ENCODE data around the gene ANP32B. TPM values are rescaled to one million over a fixed set of nuclear protein-coding genes. Genes with fewer than 3 reads are reported as not detected.
A peak's percentile ranks its signal among the peaks of the same experiment; 100 is the strongest.

The ANP32B gene
- total and polyA plus RNA-seq, 2 donors from 2014 or later, result 101 TPM

- DNase-seq, result no peak
- Histone ChIP-seq H3K36me3 (ENCODE audit: control insufficient read depth in 2 of 3, insufficient read depth in 3 of 3, low read length in 3 of 3) (peaks cover 24 to 57% (median 38%) of the 10 kb centered on the region in 3 donors), H3K27ac (ENCODE audit: low read depth in 2 of 2, low read length in 2 of 2) (no peak overlapping the region), H3K9me3 (ENCODE audit: control insufficient read depth in 2 of 3, insufficient read depth in 1 of 3, low read length in 3 of 3) (no peaks in the 10 kb centered on the region), H3K9ac (ENCODE audit: low read length in 3 of 3) (no peak overlapping the region), H3K27me3 (ENCODE audit: control insufficient read depth, insufficient read depth, low read length) (no peaks in the 10 kb centered on the region), H3K4me3 (ENCODE audit: low read length in 3 of 3) (no peak overlapping the region), H3K4me1 (ENCODE audit: control insufficient read depth in 2 of 3, insufficient read depth in 2 of 3, low read depth in 1 of 3, low read length in 3 of 3) (peaks cover 0 to 3% (median 0%) of the 10 kb centered on the region in 3 donors)
- intact Hi-C loops (cut with DNase I), result no loop called here
- no peak for FAIRE-seq
- no peak for TF ChIP-seq CTCF (IDR thresholded peaks at IDR 0.05; ENCODE audit: borderline replicate concordance, extremely low read depth, insufficient read depth)
Measured at GRCh38 chr9:98009437-98009836, 26.3 kb downstream of the ANP32B start.

GRCh38 chr9:98009936-98010335 lies 26.8 kb downstream of the ANP32B start:
- H3K36me3 ChIP-seq (ENCODE audit: control insufficient read depth in 2 of 3, insufficient read depth in 3 of 3, low read length in 3 of 3), result peaks cover 24 to 55% (median 38%) of the 10 kb centered on the region in 3 donors
- TF ChIP-seq CTCF (IDR thresholded peaks at IDR 0.05; ENCODE audit: borderline replicate concordance, extremely low read depth, insufficient read depth), result no peak

GRCh38 chr9:98010445-98010844 lies 27.3 kb downstream of the ANP32B start:
- no peak for FAIRE-seq
- Histone ChIP-seq H3K27ac (ENCODE audit: low read depth in 2 of 2, low read length in 2 of 2) (peak overlapping the region in 1 of 2 donors; percentile 0), H3K9me3 (ENCODE audit: control insufficient read depth in 2 of 3, insufficient read depth in 1 of 3, low read length in 3 of 3) (no peaks in the 10 kb centered on the region), H3K4me1 (ENCODE audit: control insufficient read depth in 2 of 3, insufficient read depth in 2 of 3, low read depth in 1 of 3, low read length in 3 of 3) (peaks cover 0 to 3% (median 0%) of the 10 kb centered on the region in 3 donors), H3K36me3 (ENCODE audit: control insufficient read depth in 2 of 3, insufficient read depth in 3 of 3, low read length in 3 of 3) (peaks cover 24 to 50% (median 33%) of the 10 kb centered on the region in 3 donors), H3K27me3 (ENCODE audit: control insufficient read depth, insufficient read depth, low read length) (no peaks in the 10 kb centered on the region), H3K9ac (ENCODE audit: low read length in 3 of 3) (no peak overlapping the region), H3K4me3 (ENCODE audit: low read length in 3 of 3) (no peak overlapping the region)
- DNase-seq, result no peak
- intact Hi-C loops (cut with DNase I), result no loop called here
- no peak for TF ChIP-seq CTCF (IDR thresholded peaks at IDR 0.05; ENCODE audit: borderline replicate concordance, extremely low read depth, insufficient read depth)

More at GRCh38 chr9:98009936-98010335, 26.8 kb downstream of the ANP32B start:
- no peak overlapping the region for H3K4me3 ChIP-seq (ENCODE audit: low read length in 3 of 3)
- intact Hi-C loops (cut with DNase I), result no loop called here
- H3K27me3 ChIP-seq (ENCODE audit: control insufficient read depth, insufficient read depth, low read length), result no peaks in the 10 kb centered on the region
- FAIRE-seq (no peak), DNase-seq (peak in 1 of 5 donors; percentile 58)
- H3K9ac ChIP-seq (ENCODE audit: low read length in 3 of 3), result no peak overlapping the region
- peaks cover 0 to 3% (median 0%) of the 10 kb centered on the region in 3 donors for H3K4me1 ChIP-seq (ENCODE audit: control insufficient read depth in 2 of 3, insufficient read depth in 2 of 3, low read depth in 1 of 3, low read length in 3 of 3)
- no peaks in the 10 kb centered on the region for H3K9me3 ChIP-seq (ENCODE audit: control insufficient read depth in 2 of 3, insufficient read depth in 1 of 3, low read length in 3 of 3)
- peak overlapping the region in 1 of 2 donors; percentile 0 for H3K27ac ChIP-seq (ENCODE audit: low read depth in 2 of 2, low read length in 2 of 2)

- no peak for FAIRE-seq
- no peak overlapping the region for H3K9ac ChIP-seq (ENCODE audit: low read length in 3 of 3)
- H3K36me3 ChIP-seq (ENCODE audit: control insufficient read depth in 2 of 3, insufficient read depth in 3 of 3, low read length in 3 of 3), result peaks cover 18 to 47% (median 28%) of the 10 kb centered on the region in 3 donors
- no peaks in the 10 kb centered on the region for H3K27me3 ChIP-seq (ENCODE audit: control insufficient read depth, insufficient read depth, low read length)
- intact Hi-C loops (cut with DNase I), result no loop called here
- peaks cover 0 to 3% (median 0%) of the 10 kb centered on the region in 3 donors for H3K4me1 ChIP-seq (ENCODE audit: control insufficient read depth in 2 of 3, insufficient read depth in 2 of 3, low read depth in 1 of 3, low read length in 3 of 3)
- H3K4me3 ChIP-seq (ENCODE audit: low read length in 3 of 3), result no peak overlapping the region
- H3K27ac ChIP-seq (ENCODE audit: low read depth in 2 of 2, low read length in 2 of 2), result no peak overlapping the region
- TF ChIP-seq CTCF (IDR thresholded peaks at IDR 0.05; ENCODE audit: borderline replicate concordance, extremely low read depth, insufficient read depth), result no peak
- H3K9me3 ChIP-seq (ENCODE audit: control insufficient read depth in 2 of 3, insufficient read depth in 1 of 3, low read length in 3 of 3), result no peaks in the 10 kb centered on the region
- DNase-seq, result no peak
Measured at GRCh38 chr9:98011122-98011521, 28.0 kb downstream of the ANP32B start.
